BJ (cell line): ENCODE measurements around the gene CELF2. TPM values are rescaled to one million over a fixed set of nuclear protein-coding genes. Genes with fewer than 3 reads are reported as not detected.

Experiments
- CTCF ChIA-PET: fragments of 350-600 bp; formaldehyde crosslinking; extraction: SDS; loops from one replicate; lab custom pipeline; 2021; ENCODE audit warnings: antibody characterized with exemption, inconsistent platforms; lab: Yijun Ruan, JAX
- POLR2A ChIA-PET: fragments of 300-600 bp; sonication (Branson Sonifier 250); formaldehyde crosslinking; extraction: SDS; loops from one replicate; lab custom pipeline; 2021; ENCODE audit warnings: antibody characterized with exemption; lab: Charles Lee
- DNase-seq: peaks from one replicate; pipeline ENCODE4 v3.0.0-alpha.2; 2011; ENCODE audit warnings: low read depth
- H3K27me3 ChIP-seq: 2 replicates; pipeline ENCODE4 v1.6.0; 2011; ENCODE audit warnings: low read length; ENCODE audit not compliant: control insufficient read depth, insufficient read depth
- H3K36me3 ChIP-seq: 2 replicates; pipeline ENCODE4 v1.5.1; 2011; ENCODE audit warnings: low read length; ENCODE audit not compliant: control insufficient read depth, insufficient read depth
- H3K4me3 ChIP-seq: 2 replicates; pipeline ENCODE4 v1.5.1; 2011; ENCODE audit warnings: low read depth, mild to moderate bottlenecking, control low read depth, low read length
- CTCF ChIP-seq: IDR thresholded peaks from 2 replicates; pipeline ENCODE4 v1.5.1; 2011; ENCODE audit warnings: low read depth, mild to moderate bottlenecking, control low read depth, inconsistent platforms, low read length, moderate library complexity; ENCODE audit not compliant: insufficient read depth
- polyA plus RNA-seq: library from polyadenylated mRNA; depleted of rRNA; stranded (reverse); fragments of >200 nt; gene quantifications from 2 replicates; pipeline ENCODE4 v1.2.3, GENCODE V29; 2011

The CELF2 gene
- polyA plus RNA-seq, 1 experiment, result 8.8 TPM

- H3K27me3 ChIP-seq, result no peaks in the 10 kb centered on the region
- ChIA-PET CTCF (interaction anchor here (0.6 kb wide), 2 partner anchors 47 to 107 kb away, joined by 3 read pairs; no protein-coding TSS in a partner anchor), POLR2A (no interaction called here)
- DNase-seq, result no peak
- H3K36me3 ChIP-seq, result no peaks in the 10 kb centered on the region
- TF ChIP-seq CTCF, result no peak
- H3K4me3 ChIP-seq, result no peak overlapping the region
These were observed 172.1 kb downstream of the CELF2 start for GRCh38 chr10:11189582-11190376.

- Histone ChIP-seq H3K36me3 (no peaks in the 10 kb centered on the region), H3K27me3 (no peaks in the 10 kb centered on the region), H3K4me3 (no peak overlapping the region)
- POLR2A ChIA-PET, result no interaction called here
- CTCF ChIA-PET, result no interaction called here
- DNase-seq, result no peak
- TF ChIP-seq CTCF, result no peak
These were observed 173.5 kb downstream of the CELF2 start for GRCh38 chr10:11191190-11191589.

- DNase-seq, result no peak
- TF ChIP-seq CTCF, result no peak
- Histone ChIP-seq H3K36me3 (no peaks in the 10 kb centered on the region), H3K27me3 (no peaks in the 10 kb centered on the region), H3K4me3 (no peak overlapping the region)
- ChIA-PET CTCF (no interaction called here), POLR2A (no interaction called here)
These were observed 174.0 kb downstream of the CELF2 start for GRCh38 chr10:11191678-11192077.

GRCh38 chr10:11192304-11193000 lies 174.8 kb downstream of the CELF2 start:
- DNase-seq, result no peak
- Histone ChIP-seq H3K36me3 (no peaks in the 10 kb centered on the region), H3K27me3 (no peaks in the 10 kb centered on the region), H3K4me3 (no peak overlapping the region)
- no peak for TF ChIP-seq CTCF
- ChIA-PET CTCF (no interaction called here), POLR2A (no interaction called here)

GRCh38 chr10:11193001-11193551 lies 175.4 kb downstream of the CELF2 start:
- H3K4me3 ChIP-seq, result no peak overlapping the region
- no peaks in the 10 kb centered on the region for H3K36me3 ChIP-seq
- no peaks in the 10 kb centered on the region for H3K27me3 ChIP-seq
- CTCF ChIA-PET, result no interaction called here
- TF ChIP-seq CTCF, result no peak
- DNase-seq, result no peak
- POLR2A ChIA-PET, result no interaction called here
